Kidney tubule cell (primary cell): Measurements from ENCODE around the gene KCP.
A peak's percentile ranks its signal among the peaks of the same experiment; 100 is the strongest.

Experiments used
- DNase-seq: peaks from one replicate; pipeline ENCODE4 v3.0.0-alpha.2; 2018; ENCODE audit warnings: low spot score

KCP gene

GRCh38 chr7:128939075-128939860 is 28.8 kb upstream of the KCP start:
- DNase-seq, result no peak

- DNase-seq, result peak; percentile 43
These were observed 28.1 kb upstream of the KCP start for GRCh38 chr7:128938544-128939074.

- DNase-seq, result peak; percentile 86
These were observed 27.4 kb upstream of the KCP start, which contains the start of gene IRF5 for GRCh38 chr7:128937647-128938543. Gene IRF5 (plus strand): TSS chr7:128937927. CDS start chr7:128942082, 4,155 bp downstream.

- DNase-seq, result no peak
These were observed 26.8 kb upstream of the KCP start for GRCh38 chr7:128937271-128937646.

- no peak for DNase-seq
These were observed 26.3 kb upstream of the KCP start for GRCh38 chr7:128936798-128937197.

- DNase-seq, result no peak
These were observed 24.8 kb upstream of the KCP start for GRCh38 chr7:128935342-128935730.

GRCh38 chr7:128934361-128935341 is 24.1 kb upstream of the KCP start:
- no peak for DNase-seq

- peak; percentile 58 for DNase-seq
These were observed 22.8 kb upstream of the KCP start for GRCh38 chr7:128933180-128933891.

- DNase-seq, result no peak
These were observed 22.3 kb upstream of the KCP start for GRCh38 chr7:128932862-128933179.

GRCh38 chr7:128931965-128932861 is 21.7 kb upstream of the KCP start:
- DNase-seq, result no peak

GRCh38 chr7:128931190-128931798 is 20.8 kb upstream of the KCP start:
- DNase-seq, result no peak

- DNase-seq, result no peak
These were observed 18.6 kb upstream of the KCP start for GRCh38 chr7:128928882-128929788.

GRCh38 chr7:128928159-128928813 is 17.8 kb upstream of the KCP start:
- DNase-seq, result no peak

GRCh38 chr7:128924707-128925588 is 14.4 kb upstream of the KCP start:
- DNase-seq, result no peak

GRCh38 chr7:128923411-128923800 is 12.9 kb upstream of the KCP start:
- DNase-seq, result no peak

GRCh38 chr7:128922496-128923410 is 12.2 kb upstream of the KCP start:
- no peak for DNase-seq
